ENCODE data around the gene DMD.

DNA sequence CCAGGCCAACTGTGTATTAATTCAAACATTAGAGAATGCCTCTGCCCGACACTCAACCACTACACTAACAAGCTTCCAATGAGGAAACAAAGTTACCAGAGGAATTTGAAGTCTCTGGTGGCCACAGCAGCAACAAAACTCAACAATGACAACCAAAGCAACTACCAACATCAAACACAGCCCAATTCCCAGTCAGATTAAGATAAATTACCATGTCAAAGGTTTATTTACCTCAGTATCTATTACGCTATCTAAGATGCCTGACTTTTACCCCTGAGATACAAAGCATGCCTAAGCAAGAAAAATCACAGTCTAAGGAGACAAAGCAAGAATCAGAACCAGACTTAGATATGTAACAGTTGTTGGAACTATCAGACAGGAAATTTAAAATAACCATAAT lies 1909.4 kb downstream of the DMD start:
- no peak for TF ChIP-seq POLR2AphosphoS5 (IDR thresholded peaks at IDR 0.05)
- no peak for TF ChIP-seq POLR2A (IDR thresholded peaks at IDR 0.05)
- TF ChIP-seq, protein P1, sequence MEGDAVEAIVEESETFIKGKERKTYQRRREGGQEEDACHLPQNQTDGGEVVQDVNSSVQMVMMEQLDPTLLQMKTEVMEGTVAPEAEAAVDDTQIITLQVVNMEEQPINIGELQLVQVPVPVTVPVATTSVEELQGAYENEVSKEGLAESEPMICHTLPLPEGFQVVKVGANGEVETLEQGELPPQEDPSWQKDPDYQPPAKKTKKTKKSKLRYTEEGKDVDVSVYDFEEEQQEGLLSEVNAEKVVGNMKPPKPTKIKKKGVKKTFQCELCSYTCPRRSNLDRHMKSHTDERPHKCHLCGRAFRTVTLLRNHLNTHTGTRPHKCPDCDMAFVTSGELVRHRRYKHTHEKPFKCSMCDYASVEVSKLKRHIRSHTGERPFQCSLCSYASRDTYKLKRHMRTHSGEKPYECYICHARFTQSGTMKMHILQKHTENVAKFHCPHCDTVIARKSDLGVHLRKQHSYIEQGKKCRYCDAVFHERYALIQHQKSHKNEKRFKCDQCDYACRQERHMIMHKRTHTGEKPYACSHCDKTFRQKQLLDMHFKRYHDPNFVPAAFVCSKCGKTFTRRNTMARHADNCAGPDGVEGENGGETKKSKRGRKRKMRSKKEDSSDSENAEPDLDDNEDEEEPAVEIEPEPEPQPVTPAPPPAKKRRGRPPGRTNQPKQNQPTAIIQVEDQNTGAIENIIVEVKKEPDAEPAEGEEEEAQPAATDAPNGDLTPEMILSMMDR (IDR thresholded peaks at IDR 0.05) = no peak
